HG02798 (cell line): ENCODE measurements around the gene DLGAP1.

Experiments
- ATAC-seq: cut with Tn5 transposase; IDR thresholded peaks from one replicate; pipeline ENCODE4 v1.9.1; 2021; ENCODE audit warnings: mild to moderate bottlenecking; ENCODE audit not compliant: unreplicated experiment, poor library complexity

DLGAP1 gene

DNA sequence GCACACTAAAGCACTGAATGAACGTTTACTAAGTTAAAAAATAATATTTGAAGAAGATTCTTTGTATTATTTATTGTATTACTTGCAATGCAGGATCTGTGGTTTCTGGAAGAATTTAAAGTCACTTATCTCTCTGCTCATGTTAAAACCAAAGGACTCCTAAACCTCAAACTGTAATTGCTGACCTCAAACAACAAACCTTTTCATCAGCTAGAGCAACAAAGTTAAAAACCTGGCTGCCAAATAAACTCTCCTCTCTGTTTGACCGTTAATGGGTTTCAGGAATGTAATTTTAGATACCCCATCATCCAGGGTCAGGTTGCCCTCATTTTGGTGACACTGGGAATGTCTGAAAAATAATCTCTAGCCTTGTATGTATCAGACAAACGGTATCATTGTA lies 766.0 kb downstream of the DLGAP1 start:
- no peak for ATAC-seq

DNA sequence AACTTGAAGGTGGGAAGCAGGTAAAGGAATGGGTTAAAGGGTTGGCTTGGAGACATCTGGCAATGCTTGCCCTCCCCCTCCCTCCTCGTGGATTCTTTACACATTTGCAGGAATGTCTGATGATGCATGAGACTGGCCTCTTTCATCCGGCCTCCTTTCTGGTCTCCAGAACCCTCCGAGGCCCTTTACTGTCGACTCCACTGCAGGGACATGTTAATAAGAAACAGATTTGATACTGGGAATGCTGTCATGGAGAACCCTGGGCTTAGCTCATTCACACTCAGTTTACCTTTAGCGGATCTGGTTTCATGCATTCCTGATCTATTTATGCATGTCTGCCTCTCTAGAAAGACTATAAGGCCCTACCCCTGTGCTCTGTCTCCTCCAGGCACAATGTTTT lies 766.4 kb downstream of the DLGAP1 start:
- no peak for ATAC-seq

DNA sequence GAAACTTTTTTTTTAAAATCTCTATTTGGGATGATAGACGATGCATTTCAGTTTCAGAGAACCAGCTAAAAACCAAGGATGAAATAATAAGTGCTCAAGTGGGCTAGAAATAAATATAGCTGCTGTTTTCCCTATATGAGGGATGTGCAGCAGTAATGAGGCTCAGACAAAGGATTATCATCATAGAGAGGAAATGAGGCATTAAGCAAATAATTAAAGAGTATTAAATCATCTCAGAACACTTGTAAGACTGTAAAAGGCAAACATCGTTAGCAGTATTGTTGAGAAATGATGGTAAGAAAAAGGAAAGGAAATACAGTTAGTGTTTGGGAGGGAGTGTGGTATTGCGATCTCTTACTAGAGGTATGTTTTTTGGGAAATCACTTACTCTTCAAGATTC lies 771.6 kb downstream of the DLGAP1 start:
- ATAC-seq: no peak

DNA sequence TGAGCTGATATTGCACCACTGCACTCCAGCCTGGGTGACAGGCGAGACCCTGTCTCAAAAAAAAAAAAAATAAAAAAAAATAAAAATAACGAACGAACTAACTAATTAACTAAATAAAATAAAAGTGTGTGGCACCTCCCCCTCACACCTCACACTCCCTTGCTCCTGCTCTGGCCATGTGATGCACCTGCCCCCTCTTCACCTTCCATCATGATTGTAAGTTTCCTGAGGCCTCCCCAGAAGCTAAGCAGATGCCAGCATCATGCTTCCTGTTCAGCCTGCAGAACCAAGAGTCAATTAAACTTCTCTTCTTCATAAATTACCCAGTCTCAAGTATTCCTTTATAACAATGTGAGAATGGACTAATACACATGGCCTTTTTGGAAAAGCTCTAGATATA lies 773.0 kb downstream of the DLGAP1 start:
- no peak for ATAC-seq

DNA sequence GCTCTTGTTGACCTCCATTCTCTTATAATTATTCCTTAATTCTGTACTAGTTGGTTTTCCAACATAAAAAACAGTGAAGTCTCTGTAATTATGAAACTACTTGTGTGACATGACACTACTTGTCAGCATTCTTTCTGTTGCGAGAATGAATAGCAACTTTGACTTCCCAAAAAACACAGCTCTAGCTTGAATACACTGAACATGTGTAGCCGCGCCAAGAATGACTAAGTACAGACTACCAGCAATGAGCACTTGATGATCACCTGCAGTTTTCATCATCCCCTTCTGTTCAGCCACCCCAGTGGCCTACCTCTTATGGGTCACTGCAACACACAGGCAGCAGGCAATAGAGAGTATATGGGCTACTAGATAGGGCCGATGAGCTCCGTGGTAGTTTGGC lies 775.9 kb downstream of the DLGAP1 start:
- ATAC-seq: no peak

DNA sequence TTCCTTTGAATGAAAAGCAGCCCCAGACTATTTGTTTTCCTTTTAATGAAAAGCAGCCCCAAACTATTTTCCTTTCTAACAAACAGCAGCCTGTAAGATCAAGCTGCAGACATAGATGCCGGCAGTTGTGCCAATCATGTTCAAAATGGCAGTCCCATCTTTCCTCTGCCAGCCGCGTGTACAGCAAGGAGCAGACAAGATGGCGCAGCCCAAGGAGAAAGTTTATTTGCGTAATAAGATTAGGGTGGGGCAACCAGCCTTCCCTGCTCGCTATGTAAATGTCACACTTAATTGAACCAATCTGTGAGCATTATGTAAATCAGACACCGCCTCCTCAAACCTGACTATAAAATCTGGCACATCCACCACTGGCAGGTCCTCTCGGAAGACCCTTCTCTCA lies 779.1 kb downstream of the DLGAP1 start:
- ATAC-seq: no peak

DNA sequence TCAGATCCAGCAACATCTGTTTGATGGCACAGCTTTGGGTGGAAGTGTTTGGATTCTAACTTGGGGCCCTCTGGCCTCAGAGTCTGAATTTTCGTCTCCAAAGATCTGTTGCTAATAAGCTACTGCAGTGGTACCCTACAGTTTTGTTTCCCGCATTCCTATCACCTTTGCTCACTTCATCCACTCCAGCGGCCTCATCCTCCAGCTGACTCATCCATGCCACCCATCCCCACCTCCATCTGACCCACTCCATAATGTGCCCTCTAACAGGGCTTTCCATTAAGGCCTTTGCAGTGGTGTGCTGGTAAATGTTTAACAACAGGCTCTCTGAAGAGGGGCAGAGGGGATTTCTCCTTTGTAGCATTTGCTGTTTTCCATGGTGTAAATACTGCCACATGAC lies 779.7 kb downstream of the DLGAP1 start:
- ATAC-seq: no peak

DNA sequence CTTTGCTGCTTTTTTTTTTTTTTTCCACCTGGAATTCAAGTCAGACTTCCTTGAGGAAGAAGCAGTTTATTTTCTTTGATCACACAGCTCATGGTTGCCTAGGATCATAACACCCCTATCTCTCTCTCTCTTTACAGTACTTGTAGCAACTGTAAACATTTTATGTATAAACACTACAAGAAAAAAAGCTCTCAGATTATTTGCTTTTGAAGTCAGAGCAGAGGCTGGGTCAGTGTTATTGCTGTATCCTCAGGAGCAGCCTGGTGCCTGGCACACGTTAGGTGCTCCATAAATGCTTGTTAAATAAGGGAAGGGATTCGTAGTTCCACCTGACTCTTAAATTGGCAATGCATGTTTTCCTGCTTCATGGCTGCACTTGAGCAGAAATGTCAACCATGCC lies 783.9 kb downstream of the DLGAP1 start:
- no peak for ATAC-seq

DNA sequence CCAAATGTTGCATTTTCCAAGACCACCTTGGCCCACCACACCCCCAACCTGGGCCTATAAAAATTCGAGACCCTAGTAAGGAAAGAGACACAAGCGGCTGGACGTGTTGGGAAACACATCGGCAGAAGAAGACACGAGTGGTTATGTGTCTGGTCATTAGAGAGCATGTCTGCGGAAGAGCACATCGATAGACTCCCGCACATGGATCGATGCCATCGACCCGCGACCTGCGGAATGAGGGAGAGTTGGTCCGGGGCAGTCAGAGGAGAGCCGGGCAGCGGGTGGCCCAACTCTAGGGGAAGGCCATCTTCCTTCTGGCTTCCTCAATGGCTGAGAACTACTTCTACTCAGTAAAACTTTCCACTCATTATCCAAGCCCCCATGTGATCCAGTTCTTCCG lies 785.7 kb downstream of the DLGAP1 start:
- no peak for ATAC-seq

DNA sequence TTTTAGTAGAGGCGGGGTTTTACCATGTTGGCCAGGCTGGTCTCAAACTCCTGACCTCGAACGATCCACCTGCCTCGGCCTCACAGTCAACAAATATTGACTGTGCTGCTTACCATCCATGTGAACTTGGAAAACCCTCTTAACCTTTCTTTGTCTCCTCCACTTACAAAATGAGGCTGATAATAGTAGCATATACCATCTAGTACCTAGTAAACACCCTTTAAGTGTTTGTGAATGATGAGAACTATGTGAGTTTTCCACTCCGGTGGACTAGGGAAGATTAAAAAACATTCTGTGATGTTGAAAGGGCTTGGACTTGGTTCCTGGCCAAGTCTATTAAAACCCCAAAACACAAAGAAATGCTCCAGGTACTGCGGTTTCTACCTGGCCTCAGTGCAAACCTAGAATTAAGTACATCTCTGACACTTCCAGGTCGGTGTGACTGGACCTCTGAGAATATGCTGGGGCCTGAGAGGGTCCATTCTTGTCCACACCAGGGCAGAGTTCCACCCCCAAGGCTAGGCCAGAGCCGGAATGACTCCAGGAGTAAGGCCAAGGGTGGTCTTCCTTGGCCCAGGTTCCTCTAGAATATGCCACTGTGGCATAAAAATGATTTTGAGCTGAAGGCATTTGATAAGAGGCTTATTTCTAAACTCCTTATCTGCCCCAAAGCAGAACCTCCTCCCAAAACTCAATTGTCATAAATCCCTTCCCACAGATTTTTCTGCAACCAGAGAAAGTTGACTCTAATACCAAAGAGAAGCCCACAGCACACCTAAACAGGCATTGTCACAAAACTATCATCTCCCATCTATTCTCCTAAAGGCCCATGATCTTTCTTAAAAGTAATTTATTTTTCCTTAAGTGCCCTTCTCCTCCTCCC lies 787.6 kb downstream of the DLGAP1 start:
- no peak for ATAC-seq

DNA sequence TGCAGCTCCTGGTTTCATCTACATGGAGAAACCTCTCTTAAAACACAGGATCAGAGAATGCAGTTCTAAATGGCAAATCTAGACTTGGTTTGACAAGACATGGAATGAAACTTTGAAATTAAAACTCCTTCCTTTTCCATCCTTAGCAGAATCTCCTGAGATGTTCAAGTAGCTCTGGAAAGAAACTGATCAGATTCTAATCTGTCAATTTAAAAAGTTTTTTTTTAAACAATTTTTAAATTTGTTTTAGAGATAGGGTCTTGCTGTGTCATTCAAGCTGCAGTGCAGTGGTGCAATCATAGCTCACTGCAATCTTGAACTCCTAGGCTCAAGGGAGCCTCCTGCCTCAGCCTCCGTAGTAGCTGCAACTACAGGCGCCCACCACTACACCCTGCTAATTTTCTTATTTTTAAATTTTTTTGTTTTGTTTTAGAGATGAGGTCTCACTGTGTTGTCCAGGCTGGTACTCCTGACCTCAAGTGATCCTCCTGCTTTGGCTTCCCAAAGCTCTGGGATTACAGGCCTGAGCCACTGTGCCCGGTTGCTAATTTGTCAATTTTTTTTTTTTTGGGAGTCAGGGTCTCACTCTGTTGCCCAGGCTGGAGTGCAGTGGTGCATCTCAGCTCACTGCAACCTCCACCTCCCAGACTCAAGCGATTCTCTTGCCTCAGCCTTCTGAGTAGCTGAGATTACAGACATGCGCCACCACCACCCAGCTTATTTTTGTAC lies 788.4 kb downstream of the DLGAP1 start:
- no peak for ATAC-seq

DNA sequence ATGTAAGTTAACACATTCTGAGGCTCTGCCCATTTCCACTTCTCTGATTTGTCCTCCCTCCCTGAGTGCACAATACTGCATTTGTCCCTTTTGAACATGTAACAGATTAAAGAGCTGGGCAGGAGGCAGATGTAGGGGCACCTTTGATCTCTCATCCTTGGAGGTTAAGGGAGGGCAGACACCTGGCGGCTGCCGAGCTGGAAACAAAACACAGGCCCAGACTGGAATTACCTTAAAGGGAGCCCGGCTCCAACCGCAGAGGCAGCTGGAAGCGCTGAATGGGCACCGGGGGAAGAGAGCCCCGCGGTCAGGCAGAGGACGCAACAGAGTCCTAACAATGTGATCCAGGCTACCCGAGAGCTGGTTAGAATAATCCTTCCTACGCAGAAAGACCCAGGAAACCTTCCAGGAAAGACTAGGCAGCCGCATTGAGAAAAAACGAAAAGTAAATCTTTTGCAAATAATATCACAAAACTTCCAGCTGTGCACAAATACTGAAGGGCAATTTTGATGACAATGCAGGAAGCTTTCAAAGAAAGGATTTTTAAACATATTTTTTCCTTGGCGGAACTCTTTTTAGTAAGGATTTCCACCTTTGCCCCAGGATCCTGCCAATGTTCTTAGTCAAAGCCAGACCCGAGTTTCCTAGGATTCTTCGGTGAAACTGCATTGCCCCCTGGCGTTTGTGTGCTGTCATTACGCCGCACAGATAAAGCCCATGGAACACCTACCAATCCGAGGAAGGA lies 789.2 kb downstream of the DLGAP1 start:
- peak; percentile 67 for ATAC-seq

DNA sequence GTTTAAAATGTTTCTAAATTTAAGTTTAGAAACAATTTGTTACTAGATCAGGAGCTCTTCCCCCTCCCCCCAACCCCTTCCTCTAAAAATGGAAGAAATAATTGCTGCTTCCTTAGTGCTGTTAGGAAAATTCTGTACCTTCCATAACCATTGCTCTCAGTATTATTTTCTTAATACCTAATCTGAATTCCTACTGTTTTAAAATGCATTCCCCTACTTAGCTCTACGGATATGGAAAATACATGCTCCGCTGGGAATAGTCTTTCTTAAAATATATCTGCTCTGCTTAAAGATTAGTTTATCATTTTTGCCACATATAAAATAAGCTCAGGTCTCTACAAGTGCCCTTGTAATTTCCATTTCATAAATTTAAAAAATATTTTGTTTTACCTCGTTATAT lies 789.9 kb downstream of the DLGAP1 start:
- no peak for ATAC-seq

DNA sequence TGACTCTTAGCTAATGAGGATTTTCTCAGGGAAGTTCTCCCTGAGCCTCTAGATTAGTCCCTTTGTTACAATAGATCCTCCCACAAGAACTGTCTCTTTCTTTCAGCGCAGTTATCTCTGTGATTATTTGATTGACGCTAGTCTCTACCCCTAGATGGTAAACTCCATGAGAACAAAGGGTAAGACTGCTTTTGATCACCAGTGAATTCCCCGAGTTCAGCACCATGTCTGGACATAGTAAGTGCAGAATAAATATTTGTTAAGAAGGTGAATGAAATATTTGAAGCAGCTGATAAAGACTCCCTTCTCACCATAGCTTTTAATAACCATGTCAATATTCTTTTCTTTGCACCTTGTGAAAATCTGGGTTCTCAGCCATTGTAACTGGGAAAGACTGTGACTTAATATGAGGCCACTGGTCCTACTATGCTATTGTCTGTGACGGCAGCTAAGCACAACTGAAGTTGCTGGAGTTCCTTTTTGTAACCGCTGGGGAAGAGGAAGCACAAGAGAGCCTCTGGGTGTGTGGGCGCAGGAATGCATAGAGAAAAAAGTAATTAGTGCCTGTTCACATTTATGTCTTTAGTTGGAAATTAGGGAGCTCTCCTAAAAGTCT lies 790.4 kb downstream of the DLGAP1 start:
- ATAC-seq: no peak

DNA sequence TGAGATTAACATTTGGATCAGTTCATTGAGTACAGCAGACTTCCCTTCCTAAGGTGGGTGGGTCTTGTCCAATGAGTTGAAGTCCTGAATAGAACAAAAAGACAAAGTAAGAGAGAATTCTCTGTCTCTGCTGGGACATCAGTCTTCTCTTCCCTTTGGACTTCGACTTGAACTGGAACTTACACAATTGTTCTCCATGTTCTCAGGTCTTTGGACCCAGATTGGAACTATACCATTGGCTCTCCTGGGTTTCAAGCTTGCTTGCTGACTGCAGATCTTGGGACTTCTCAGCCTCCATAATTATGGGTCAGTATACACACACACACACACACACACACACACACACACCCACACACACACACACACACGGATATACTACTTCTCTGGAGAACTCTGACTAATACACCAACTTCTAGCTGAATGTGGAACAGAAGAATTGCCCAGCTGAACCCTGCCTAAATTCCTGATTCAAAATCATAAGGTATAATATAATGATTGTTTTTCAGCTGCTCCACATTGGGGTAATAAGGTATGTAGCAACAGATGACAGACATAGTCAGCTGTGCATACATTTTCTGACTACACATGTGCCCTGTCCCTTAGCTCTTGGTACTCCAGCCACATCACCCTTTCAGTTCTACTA lies 791.1 kb downstream of the DLGAP1 start:
- ATAC-seq: no peak

DNA sequence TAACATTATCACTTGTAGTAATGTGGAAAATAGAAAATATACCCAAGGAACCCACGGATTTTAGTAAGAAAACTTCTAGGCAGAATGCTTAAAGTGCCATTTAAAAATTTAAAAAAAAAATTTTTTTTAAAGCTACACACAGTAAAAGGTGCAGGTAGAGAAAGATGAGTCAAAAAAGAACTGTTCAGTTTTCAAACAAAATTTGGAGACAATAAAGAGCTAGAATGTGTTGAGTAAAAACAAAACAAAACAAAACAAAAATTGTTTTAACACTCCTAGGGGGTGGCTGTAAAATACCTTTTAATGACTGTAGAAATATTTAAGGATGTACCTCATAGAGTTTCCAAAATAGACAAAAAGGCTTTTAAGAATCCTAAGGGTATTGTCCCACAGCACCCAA lies 793.1 kb downstream of the DLGAP1 start:
- no peak for ATAC-seq

DNA sequence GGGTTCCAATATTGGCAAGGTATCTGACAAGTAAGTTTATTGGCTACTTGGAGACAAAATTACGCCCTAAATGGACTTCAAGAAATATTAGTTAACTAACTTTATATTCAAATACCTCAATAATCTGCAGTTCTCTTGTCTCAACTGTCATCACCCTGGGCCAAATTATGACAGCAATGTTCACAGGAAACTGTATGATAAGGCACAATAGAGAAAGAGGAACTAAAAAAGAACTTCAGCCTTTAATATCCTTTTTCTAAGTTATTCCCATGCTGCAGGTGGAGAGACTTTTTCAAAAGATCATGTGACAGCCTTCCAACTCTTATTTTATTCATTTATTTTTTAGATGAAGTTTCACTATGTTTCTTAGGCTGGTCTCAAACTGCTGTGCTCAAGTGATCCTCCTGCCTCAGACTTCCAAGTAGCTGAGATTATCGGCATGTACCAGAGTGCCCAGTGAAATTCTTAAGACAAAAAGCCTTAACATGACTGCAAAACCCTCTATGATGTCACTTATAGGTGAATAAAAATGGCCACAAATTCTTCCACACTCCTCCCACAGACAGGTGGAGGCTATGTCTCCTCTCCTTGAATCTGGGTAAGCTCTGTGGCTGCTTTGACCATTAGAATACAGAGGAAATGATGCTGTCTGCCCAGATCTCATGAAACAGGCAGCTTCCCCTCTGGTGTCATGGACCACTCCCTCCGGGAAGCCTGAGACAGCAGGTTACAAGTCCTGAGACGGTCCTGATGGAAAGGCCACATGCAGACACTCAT lies 794.2 kb downstream of the DLGAP1 start:
- no peak for ATAC-seq

DNA sequence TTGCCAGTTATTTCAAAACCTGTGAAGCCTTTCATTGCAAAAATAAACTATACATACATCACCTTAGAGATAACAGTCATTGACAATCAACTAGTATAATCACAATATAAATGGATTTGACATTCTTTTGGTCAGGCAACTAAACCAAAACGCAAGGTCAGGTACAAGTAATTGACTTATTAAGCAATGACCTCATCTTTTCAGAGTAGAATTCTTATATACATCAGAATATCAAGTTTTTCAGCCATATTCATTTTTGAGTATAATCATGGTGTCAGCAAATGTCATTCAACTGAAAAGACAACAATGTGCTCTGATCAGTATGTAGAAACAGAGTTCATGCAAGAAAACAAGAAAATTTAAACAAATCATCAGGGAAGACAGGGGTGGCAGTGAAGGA lies 796.6 kb downstream of the DLGAP1 start:
- ATAC-seq: no peak

DNA sequence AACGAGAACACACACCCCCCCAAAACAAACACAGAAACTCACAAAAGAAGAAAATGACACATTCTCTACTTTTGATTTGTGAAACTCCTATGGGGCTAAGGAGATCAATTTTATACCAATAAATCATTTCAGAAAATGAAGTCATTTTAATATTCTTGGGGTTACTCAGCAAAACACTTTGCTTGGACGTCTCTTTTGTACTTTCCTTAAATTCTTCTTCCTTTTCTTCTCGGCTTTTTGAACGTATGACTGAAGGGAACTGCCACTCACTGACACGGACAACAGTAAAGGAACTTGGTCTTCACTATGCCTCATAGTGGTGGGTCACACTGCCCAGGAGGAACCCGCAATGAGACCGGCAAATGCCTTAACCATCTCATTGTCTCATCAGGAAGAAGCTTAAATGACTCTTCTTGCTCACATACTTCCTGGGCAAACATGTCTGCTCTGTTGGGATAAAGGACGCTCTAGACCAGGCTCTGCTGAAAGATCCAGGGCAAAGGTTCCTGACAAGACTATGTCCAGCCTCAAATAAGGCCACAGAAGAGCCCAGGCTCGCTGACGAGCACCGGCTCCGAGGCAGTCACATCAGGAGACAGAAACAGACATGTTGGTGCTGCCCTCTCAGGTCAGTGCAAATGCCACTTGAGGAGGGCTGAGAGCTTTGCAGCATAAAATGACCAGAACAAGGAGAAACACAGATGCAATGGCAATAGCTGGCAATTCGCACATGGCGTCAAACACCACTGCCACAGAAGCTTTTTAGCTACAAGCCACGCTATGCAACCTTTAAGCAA lies 799.7 kb downstream of the DLGAP1 start:
- no peak for ATAC-seq
